NB4 (cell line): ENCODE data around the gene PRR19.

Source experiments
- DNase-seq: peaks from one replicate; pipeline ENCODE4 v3.0.0; 2010; ENCODE audit warnings: low read depth
- H3K4me3 ChIP-seq: one replicate; pipeline ENCODE4 v1.5.1; 2011; ENCODE audit warnings: mild to moderate bottlenecking, low read depth, low read length, moderate library complexity
- CTCF ChIP-seq: IDR thresholded peaks from one replicate; pipeline ENCODE4 v1.5.1; 2012; ENCODE audit warnings: low read depth, low read length
- MAX ChIP-seq: IDR thresholded peaks from 2 replicates; pipeline ENCODE4 v1.6.1; 2011; ENCODE audit warnings: low read depth, low read length
- MYC ChIP-seq: IDR thresholded peaks from 2 replicates; pipeline ENCODE4 v1.6.1; 2011; ENCODE audit warnings: low read depth, low read length
- POLR2A ChIP-seq: IDR thresholded peaks from 2 replicates; pipeline ENCODE4 v1.6.1; 2011; ENCODE audit warnings: mild to moderate bottlenecking; ENCODE audit not compliant: insufficient read length; ENCODE audit errors: extremely low read depth

The PRR19 gene

GRCh38 chr19:42350417-42350816 is 48.5 kb downstream of the PRR19 start:
- no peak overlapping the region for H3K4me3 ChIP-seq

GRCh38 chr19:42351079-42351735 is 49.3 kb downstream of the PRR19 start:
- TF ChIP-seq POLR2A (no peak), MYC (no peak), CTCF (no peak), MAX (no peak)
- no peak for DNase-seq
- H3K4me3 ChIP-seq, result no peak overlapping the region

More at GRCh38 chr19:42350417-42350816, 48.5 kb downstream of the PRR19 start:
- TF ChIP-seq MYC (no peak), MAX (no peak), POLR2A (no peak), CTCF (no peak)
- no peak for DNase-seq

GRCh38 chr19:42352301-42353259 is 50.6 kb downstream of the PRR19 start:
- no peak overlapping the region for H3K4me3 ChIP-seq
- DNase-seq, result no peak
- TF ChIP-seq MYC, result no peak
- TF ChIP-seq CTCF, result no peak
- TF ChIP-seq MAX, result no peak
- no peak for TF ChIP-seq POLR2A

GRCh38 chr19:42353341-42354015 is 51.5 kb downstream of the PRR19 start:
- H3K4me3 ChIP-seq, result no peak overlapping the region
- no peak for DNase-seq
- TF ChIP-seq MAX (no peak), POLR2A (no peak), CTCF (no peak), MYC (no peak)

- TF ChIP-seq POLR2A, result no peak
- no peak for TF ChIP-seq MYC
- TF ChIP-seq MAX, result no peak
- no peak for TF ChIP-seq CTCF
- H3K4me3 ChIP-seq, result no peak overlapping the region
- DNase-seq, result no peak
These were observed 54.0 kb downstream of the PRR19 start for GRCh38 chr19:42355896-42356295.
